ENCODE results near the gene GSTM1.
"Not testable (repeated sequence)": the region's sequence is repeated elsewhere in the genome, so short reads cannot be mapped to it uniquely, and the experiment has no call there.

GSTM1 gene

GRCh38 chr1:109660691-109661026, 27.0 kb upstream of the GSTM1 start:
- not testable (repeated sequence) for DNase-seq

DNA sequence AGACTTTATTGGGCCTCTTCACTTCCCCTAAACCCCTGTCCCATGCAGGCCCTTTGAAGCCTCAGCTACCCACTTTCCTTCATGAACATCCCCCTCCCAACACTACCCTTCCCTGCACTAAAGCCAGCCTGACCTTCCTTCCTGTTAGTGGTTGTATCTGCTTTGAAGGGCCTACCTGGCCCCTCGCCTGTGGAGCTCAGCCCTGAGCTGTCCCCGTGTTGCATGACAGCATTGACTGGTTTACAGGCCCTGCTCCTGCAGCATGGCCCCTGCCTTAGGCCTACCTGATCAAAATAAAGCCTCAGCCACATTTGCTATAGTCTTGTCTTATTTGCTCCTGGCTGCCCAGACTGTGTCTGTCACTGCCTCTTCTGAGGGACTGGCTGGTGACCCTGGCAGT, 26.2 kb upstream of the GSTM1 start:
- no peak for DNase-seq

- no peak for DNase-seq
Measured at GRCh38 chr1:109664671-109665070, 22.9 kb upstream of the GSTM1 start.

DNA sequence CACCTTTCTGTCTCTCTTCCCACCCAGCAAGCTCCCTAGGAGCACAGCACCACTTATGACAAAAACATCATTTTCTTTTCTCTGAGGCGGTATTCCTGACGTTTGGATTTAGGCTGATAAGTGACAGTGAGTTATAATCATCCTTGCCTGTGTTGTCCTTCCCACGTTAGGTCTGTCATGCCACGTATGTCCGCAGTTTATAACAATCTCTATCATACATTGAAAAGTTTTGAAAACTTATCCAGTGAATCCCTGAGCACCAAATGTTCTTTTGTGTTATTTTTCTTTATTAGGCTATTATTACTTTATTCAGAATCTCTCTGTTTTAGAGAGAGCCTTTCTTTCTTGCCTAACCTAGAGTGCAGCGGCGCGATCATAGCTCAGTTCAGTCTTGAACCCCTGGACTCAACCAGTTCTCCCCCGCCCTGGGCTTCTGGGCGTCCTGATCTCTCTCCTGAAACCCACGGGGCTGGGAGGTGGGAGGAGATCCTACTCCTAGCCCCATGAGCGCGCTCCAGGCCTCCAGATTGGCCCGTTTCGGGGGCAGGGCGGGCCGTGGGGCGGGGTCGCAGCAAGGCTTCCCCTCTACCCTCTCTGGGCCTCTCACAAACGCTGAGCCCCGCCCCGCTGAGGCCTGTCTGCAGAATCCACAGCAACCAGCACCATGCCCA, 20.0 kb upstream of the GSTM1 start, which contains the start of gene GSTM2:
GSTM2 (plus strand) TSS at position 606 of the 671 bp plus-strand sequence; CDS start at position 665, 59 bp downstream.
- peak; percentile 75 for DNase-seq

DNA sequence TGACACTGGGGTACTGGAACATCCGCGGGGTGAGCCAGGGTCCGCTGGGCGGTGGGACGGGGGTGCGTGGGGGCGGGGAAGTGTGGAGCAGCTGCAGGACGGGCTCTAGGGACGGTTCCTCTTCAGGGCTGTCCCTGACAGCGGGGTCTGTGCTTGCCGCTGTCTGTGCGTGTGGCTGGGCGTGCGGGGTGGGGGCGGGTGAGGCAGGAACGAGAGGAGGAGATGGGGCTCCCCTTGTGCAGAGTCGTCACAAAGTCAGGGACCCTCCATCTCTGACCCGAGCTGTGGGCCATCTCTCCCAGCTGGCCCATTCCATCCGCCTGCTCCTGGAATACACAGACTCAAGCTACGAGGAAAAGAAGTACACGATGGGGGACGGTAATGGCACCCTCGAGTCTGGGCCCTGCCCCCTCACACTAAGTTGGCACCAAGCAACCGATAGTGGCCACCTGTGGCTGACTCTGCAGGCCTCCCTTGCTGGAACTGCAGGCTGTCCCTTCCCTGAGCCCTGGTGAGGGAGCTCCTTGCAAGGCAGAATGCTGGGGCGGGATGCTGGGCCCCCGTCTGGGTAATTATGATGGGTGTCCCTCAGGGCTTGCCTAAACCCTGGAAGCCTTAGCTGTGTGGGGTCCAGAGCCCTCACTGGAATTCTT, 19.4 kb upstream of the GSTM1 start:
- no peak for DNase-seq

- DNase-seq, result no peak
Measured at GRCh38 chr1:109669246-109669948, 18.2 kb upstream of the GSTM1 start.

GRCh38 chr1:109669949-109670302, 17.7 kb upstream of the GSTM1 start:
- not testable (repeated sequence) for DNase-seq

DNA sequence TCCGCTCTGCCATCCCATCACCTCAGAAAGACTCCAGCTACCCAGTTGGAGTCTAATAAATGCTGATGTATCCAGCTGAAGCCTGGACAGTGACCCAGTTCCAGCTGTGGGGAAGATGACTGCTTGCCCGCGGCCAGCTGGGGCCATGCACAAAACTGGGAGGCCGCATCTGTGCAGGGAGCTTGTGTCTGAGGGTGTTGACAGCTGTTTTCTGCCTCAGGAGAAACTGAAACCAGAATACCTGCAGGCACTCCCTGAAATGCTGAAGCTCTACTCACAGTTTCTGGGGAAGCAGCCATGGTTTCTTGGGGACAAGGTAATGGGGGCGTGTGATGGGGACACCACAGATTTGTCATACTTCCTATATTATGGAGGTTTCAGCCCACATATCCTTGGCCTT, 16.6 kb upstream of the GSTM1 start:
- DNase-seq, result no peak

- not testable (repeated sequence) for DNase-seq
Measured at GRCh38 chr1:109673861-109674260, 13.8 kb upstream of the GSTM1 start.

DNA sequence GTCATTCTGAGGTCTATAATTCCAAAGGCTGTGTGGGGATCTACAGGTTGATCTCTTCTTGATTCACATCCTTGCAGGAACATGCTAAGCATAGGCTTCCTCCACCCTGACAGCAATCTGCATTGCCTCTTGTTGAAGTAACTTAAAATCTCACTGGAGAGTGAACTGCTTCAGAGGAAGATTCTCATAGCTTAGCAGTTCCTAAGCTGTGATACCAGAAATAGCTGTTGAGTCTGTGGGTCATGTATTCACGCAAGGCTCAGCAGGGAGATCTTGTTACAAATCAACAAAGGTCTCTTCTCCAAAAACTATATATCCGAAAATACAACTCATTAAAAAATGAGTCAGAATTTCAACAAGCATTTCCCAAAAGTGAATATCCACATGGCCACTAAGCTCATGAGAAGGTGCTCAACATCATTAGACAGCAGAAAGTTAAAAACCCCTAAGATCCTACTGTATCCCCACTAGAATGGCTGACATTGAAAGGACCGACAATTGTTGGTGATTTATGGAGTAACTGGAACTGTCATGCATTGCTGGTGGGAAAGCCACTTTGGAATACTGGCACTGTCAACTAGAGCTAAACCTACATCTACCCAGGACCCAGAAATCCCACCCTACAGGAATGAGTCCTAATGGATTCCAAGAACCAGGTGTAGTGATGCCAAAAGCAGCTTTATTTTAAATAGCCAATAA, 10.8 kb upstream of the GSTM1 start:
- DNase-seq, result not testable (repeated sequence)

- no peak for DNase-seq
Measured at GRCh38 chr1:109677459-109677858, 10.2 kb upstream of the GSTM1 start.

DNA sequence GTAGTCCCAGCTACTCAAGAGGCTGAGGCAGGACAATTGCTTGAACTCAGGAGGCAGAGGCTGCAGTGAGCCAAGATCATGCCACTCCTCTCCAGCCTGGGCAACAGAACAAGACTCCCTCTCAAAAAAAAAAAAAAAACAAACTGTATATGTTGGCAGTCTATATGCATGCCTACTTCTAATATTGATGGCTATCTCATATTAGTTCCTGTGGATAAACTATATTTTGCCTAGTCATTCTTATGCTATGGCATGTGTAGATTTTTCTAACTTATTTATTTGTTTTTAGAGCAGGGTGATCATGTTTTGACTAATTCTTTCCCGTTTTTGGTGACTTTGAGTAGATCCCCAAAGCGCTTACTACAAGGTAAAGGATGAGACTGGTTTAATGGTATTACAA, 9.0 kb upstream of the GSTM1 start:
- DNase-seq, result not testable (repeated sequence)

- not testable (repeated sequence) for DNase-seq
Measured at GRCh38 chr1:109684777-109685176, 2.8 kb upstream of the GSTM1 start.

DNA sequence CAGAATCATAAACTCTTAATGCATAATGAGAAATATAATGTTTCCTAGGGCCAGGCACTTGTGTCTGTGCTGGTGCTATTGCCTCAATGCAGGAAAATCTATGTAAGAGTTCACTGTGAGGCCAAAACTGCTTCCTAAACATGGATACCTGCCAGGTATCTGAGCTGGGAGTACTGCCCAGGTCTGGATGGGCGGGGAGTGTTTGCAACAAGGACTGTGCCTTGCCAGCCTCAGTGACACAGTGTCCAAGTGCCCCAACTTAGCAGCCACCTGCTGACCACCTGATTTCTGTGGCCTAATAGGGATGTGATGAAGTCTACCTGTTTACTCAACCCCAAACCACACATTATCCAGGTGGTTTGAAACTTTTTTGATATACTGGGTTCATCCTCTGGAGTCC, 2.2 kb upstream of the GSTM1 start:
- DNase-seq, result not testable (repeated sequence)

GRCh38 chr1:109685890-109686289, 1.7 kb upstream of the GSTM1 start:
- not testable (repeated sequence) for DNase-seq

DNA sequence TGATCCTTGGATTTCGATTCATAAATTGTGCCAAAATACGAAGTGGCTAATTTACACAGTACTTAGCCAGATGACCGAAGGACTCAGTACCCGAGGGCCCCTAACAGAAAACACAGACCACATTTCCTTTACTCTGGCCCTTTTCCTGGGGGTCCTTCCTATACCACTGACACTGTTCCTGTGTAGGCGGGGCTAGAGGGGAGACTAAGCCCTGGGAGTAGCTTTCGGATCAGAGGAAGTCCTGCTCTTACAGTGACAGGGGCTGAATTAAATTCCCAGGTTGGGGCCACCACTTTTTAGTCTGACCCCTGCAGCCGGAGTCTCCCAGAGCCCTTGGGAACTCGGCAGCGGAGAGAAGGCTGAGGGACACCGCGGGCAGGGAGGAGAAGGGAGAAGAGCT, 508 bp upstream of the GSTM1 start:
- DNase-seq, result not testable (repeated sequence)

DNA sequence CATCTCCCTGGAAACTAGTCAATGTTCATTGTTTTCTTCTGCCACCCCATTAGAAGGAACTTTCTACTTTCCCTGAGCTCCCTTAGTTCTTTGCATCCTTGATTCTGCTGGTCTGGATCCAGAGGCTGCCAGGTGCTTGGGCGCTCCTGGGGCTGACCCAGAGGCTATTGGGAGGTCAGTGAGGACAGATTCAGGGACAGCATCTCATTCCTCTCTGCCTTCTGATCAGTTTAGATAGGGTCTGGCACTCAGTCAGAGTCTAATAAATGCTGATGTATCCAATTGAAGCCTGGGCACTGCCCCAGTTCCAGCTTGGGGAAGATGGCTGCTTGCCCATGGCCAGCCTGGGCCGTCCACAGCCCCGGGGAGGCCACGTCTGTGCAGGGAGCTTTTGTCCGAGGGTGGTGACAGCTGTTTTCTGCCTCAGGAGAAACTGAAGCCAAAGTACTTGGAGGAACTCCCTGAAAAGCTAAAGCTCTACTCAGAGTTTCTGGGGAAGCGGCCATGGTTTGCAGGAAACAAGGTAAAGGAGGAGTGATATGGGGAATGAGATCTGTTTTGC, 2.3 kb downstream of the GSTM1 start:
- no peak for DNase-seq

DNA sequence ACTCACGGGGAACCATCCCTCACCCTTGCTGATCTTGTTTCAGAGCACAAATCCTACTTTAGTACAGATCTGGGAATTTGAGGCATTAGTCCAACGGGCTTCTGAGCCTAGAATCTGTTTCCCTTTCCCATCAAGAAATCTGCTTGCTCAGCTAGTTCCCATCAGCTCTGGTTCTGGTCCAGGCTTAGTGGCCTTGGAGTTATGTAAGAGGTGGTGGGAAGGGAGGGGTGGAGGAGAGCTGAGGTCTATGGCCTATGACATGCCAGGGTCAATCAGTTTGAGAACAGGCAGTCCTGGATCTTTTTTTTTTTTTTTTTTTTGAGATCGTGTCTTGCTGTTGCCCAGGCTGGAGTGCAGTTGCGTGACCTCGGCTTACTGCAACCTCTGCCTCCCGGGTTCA, 4.1 kb downstream of the GSTM1 start:
- DNase-seq, result no peak

GRCh38 chr1:109694400-109694799, 6.8 kb downstream of the GSTM1 start:
- DNase-seq, result not testable (repeated sequence)

GRCh38 chr1:109695138-109695537, 7.5 kb downstream of the GSTM1 start:
- not testable (repeated sequence) for DNase-seq

DNA sequence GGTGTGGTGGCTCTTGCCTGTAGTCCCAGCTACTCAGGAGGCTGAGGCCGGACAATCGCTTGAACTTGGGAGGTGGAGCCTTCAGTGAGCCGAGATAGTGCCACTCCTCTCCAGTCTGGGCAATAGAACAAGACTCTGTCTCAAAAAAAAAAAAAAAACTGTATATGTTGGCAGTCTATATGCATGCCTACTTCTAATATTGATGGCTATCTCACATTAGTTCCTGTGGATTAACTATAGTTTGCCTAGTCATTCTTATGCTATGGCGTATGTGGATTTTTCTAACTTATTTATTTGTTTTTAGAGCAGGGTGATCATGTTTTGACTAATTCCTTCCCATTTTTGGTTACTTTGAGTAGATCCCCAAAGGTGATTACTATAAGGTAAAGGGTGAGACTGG, 9.4 kb downstream of the GSTM1 start:
- DNase-seq, result no peak

DNA sequence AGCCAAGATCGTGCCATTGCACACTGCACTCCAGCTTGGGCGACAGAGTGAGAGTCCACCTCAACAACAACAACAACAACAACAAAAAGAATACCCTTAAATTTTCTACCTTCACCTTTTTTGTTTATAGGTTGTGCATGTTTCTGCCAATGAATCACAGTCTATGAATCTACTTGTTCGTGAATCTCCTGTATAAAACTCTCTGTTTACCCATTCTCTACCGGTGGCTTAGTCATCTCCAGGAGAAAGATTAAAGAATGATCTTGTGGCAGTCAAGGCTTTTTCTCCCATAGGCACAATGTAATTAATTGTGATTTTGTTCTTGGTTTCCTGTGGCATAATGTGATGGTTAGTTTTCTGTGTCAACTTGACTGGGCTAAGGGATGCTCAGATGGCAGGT, 10.2 kb downstream of the GSTM1 start:
- DNase-seq, result not testable (repeated sequence)

DNA sequence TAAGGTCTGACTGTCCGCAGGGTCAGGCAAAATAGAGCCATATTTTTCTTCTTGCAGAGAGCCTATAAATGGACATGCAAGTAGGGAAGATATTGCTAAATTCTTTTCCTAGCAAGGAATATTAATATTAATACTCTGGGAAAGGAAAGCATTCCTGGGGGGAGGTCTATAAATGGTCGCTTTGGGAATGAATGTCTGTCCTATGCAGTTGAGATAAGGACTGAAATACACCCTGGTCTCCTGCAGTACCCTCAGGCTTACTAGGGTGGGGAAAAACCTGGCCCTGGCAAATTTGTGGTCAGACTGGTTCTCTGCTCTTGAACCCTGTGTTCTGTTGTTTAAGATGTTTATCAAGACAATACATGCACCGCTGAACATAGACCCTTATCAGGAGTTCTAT, 15.3 kb downstream of the GSTM1 start:
- DNase-seq, result not testable (repeated sequence)
